Neural cell (in vitro differentiated cells): ENCODE measurements around the gene TMEM131. TPM values are rescaled to one million over a fixed set of nuclear protein-coding genes. Genes with fewer than 3 reads are reported as not detected.

ENCODE experiments used
- H2AFZ ChIP-seq: fragments of 200-600, 300-800 bp; sonication (generic), shearing (Covaris generic); 2 replicates; pipeline ENCODE4 v1.6.0; 2014; ENCODE audit warnings: low read depth, mild to moderate bottlenecking, antibody characterized with exemption, low read length, moderate library complexity
- H3F3A ChIP-seq: fragments of 200-600 bp; shearing (Covaris generic); 2 replicates; pipeline ENCODE4 v1.6.1; 2016; ENCODE audit warnings: mild to moderate bottlenecking, moderate library complexity, mixed read lengths, antibody characterized with exemption, low read length; ENCODE audit not compliant: insufficient read depth, poor library complexity, severe bottlenecking
- H3K27ac ChIP-seq: fragments of 200-600, 300-800 bp; sonication (generic), shearing (Covaris generic); 2 replicates; pipeline ENCODE4 v1.5.1; 2014; ENCODE audit warnings: mild to moderate bottlenecking, low read length, moderate library complexity
- H3K27me3 ChIP-seq: fragments of 300-800, 200-600 bp; sonication (generic), shearing (Covaris generic); 2 replicates; pipeline ENCODE4 v1.6.0; 2014; ENCODE audit warnings: mild to moderate bottlenecking, low read depth, low read length, moderate library complexity; ENCODE audit not compliant: insufficient read depth
- H3K36me3 ChIP-seq: fragments of 300-800, 200-600 bp; sonication (generic), shearing (Covaris generic); 2 replicates; pipeline ENCODE4 v1.5.1; 2014; ENCODE audit warnings: mild to moderate bottlenecking, antibody characterized with exemption, low read length, moderate library complexity; ENCODE audit not compliant: insufficient read depth
- H3K4me2 ChIP-seq: fragments of 300-800, 200-600 bp; sonication (generic), shearing (Covaris generic); 2 replicates; pipeline ENCODE4 v1.6.0; 2014; ENCODE audit warnings: mild to moderate bottlenecking, low read length
- H3K4me3 ChIP-seq: fragments of 300-800, 200-600 bp; sonication (generic), shearing (Covaris generic); 2 replicates; pipeline ENCODE4 v1.5.1; 2014; ENCODE audit warnings: mild to moderate bottlenecking, low read length, moderate library complexity
- H3K79me2 ChIP-seq: fragments of 200-600 bp; shearing (Covaris generic); replicated peaks from 2 replicates; pipeline ENCODE4 v1.6.0; 2014; ENCODE audit warnings: mild to moderate bottlenecking, low read length, moderate library complexity; ENCODE audit not compliant: insufficient read depth
- H3K9ac ChIP-seq: fragments of 300-800, 200-600 bp; sonication (generic), shearing (Covaris generic); 2 replicates; pipeline ENCODE4 v1.6.1; 2016; ENCODE audit warnings: mild to moderate bottlenecking, low read length, mixed read lengths
- H3K9me2 ChIP-seq: fragments of 200-600 bp; shearing (Covaris generic); 2 replicates; pipeline ENCODE4 v1.6.1; 2016; ENCODE audit warnings: mild to moderate bottlenecking, low read length, mixed read lengths; ENCODE audit not compliant: insufficient read depth
- H3K9me3 ChIP-seq: fragments of 200-600, 300-800 bp; sonication (generic), shearing (Covaris generic); 2 replicates; pipeline ENCODE4 v1.6.1; 2016; ENCODE audit warnings: mild to moderate bottlenecking, mixed run types, low read length, moderate library complexity, mixed read lengths
- H4K20me1 ChIP-seq: fragments of 200-600 bp; shearing (Covaris generic); 2 replicates; pipeline ENCODE4 v1.6.1; 2016; ENCODE audit warnings: mild to moderate bottlenecking, mixed run types; ENCODE audit not compliant: insufficient read depth
- CTCF ChIP-seq: fragments of 450-650 bp; IDR thresholded peaks from 2 replicates; pipeline ENCODE4 v1.5.1; 2014; ENCODE audit warnings: antibody characterized with exemption, mild to moderate bottlenecking, moderate library complexity; ENCODE audit not compliant: poor library complexity, severe bottlenecking
- EP300 ChIP-seq: fragments of 450-650 bp; conservative IDR thresholded peaks from 2 replicates; pipeline ENCODE4 v1.6.1; 2014; ENCODE audit warnings: antibody characterized with exemption, mild to moderate bottlenecking, moderate library complexity; ENCODE audit not compliant: poor library complexity, severe bottlenecking
- EZH2 ChIP-seq: fragments of 200-600, 300-800 bp; shearing (Covaris generic), sonication (generic); IDR thresholded peaks from 2 replicates; pipeline ENCODE4 v1.6.1; 2014; ENCODE audit warnings: antibody characterized with exemption, low read length, borderline replicate concordance, mild to moderate bottlenecking; ENCODE audit not compliant: insufficient read depth, poor library complexity, severe bottlenecking
- MXI1 ChIP-seq: fragments of 450-650 bp; conservative IDR thresholded peaks from 2 replicates; pipeline ENCODE4 v1.6.1; 2014; ENCODE audit warnings: antibody characterized with exemption, mild to moderate bottlenecking; ENCODE audit not compliant: poor library complexity, severe bottlenecking
- POLR2AphosphoS5 ChIP-seq: IDR thresholded peaks from 2 replicates; pipeline ENCODE4 v1.6.1; 2012
- RAD21 ChIP-seq: fragments of 450-650 bp; conservative IDR thresholded peaks from 2 replicates; pipeline ENCODE4 v1.6.1; 2014; ENCODE audit warnings: antibody characterized with exemption, mild to moderate bottlenecking, moderate library complexity
- SMC3 ChIP-seq: fragments of 450-650 bp; conservative IDR thresholded peaks from 2 replicates; pipeline ENCODE4 v1.6.1; 2014; ENCODE audit warnings: antibody characterized with exemption, mild to moderate bottlenecking, moderate library complexity; ENCODE audit not compliant: poor library complexity
- TAF1 ChIP-seq: IDR thresholded peaks from 2 replicates; pipeline ENCODE4 v1.6.1; 2012; ENCODE audit warnings: low read depth
- polyA plus RNA-seq: library from polyadenylated mRNA; depleted of rRNA; stranded (reverse); fragments of >200 nt; gene quantifications from 2 replicates; pipeline ENCODE4 v1.2.3, GENCODE V29; 2014
- TF ChIP-seq, protein P1 (sequence below): IDR thresholded peaks from 2 replicates; pipeline ENCODE4 v1.6.1; 2012; ENCODE audit warnings: borderline replicate concordance

Gene TMEM131
- polyA plus RNA-seq, 1 donor from 2014 or later, result 9.6 TPM

GRCh38 chr2:98043101-98043500 is 47.4 kb upstream of the TMEM131 start:
- Histone ChIP-seq H3K27ac (no peak overlapping the region), H3K4me3 (no peak overlapping the region), H3K36me3 (no peaks in the 10 kb centered on the region), H3K4me2 (no peak overlapping the region), H3K9ac (no peak overlapping the region), H3K27me3 (no peaks in the 10 kb centered on the region), H3K9me3 (no peaks in the 10 kb centered on the region), H4K20me1 (no peaks in the 10 kb centered on the region), H2AFZ (no peak overlapping the region), H3F3A (no peaks in the 10 kb centered on the region), H3K79me2 (no peaks in the 10 kb centered on the region), H3K9me2 (no peaks in the 10 kb centered on the region)
- TF ChIP-seq, protein P1, sequence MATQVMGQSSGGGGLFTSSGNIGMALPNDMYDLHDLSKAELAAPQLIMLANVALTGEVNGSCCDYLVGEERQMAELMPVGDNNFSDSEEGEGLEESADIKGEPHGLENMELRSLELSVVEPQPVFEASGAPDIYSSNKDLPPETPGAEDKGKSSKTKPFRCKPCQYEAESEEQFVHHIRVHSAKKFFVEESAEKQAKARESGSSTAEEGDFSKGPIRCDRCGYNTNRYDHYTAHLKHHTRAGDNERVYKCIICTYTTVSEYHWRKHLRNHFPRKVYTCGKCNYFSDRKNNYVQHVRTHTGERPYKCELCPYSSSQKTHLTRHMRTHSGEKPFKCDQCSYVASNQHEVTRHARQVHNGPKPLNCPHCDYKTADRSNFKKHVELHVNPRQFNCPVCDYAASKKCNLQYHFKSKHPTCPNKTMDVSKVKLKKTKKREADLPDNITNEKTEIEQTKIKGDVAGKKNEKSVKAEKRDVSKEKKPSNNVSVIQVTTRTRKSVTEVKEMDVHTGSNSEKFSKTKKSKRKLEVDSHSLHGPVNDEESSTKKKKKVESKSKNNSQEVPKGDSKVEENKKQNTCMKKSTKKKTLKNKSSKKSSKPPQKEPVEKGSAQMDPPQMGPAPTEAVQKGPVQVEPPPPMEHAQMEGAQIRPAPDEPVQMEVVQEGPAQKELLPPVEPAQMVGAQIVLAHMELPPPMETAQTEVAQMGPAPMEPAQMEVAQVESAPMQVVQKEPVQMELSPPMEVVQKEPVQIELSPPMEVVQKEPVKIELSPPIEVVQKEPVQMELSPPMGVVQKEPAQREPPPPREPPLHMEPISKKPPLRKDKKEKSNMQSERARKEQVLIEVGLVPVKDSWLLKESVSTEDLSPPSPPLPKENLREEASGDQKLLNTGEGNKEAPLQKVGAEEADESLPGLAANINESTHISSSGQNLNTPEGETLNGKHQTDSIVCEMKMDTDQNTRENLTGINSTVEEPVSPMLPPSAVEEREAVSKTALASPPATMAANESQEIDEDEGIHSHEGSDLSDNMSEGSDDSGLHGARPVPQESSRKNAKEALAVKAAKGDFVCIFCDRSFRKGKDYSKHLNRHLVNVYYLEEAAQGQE, result no peak
- no peak for TF ChIP-seq POLR2AphosphoS5
- no peak for TF ChIP-seq TAF1
- no peak for TF ChIP-seq EP300
- no peak for TF ChIP-seq SMC3
- no peak for TF ChIP-seq CTCF
- no peak for TF ChIP-seq RAD21
- no peak for TF ChIP-seq EZH2
- no peak for TF ChIP-seq MXI1

- Histone ChIP-seq H3K79me2 (no peaks in the 10 kb centered on the region), H3K27me3 (no peaks in the 10 kb centered on the region), H2AFZ (no peak overlapping the region), H3K9ac (no peak overlapping the region), H3K9me2 (no peaks in the 10 kb centered on the region), H3K36me3 (no peaks in the 10 kb centered on the region), H3K4me2 (no peak overlapping the region), H3F3A (no peaks in the 10 kb centered on the region), H3K4me3 (no peak overlapping the region), H3K27ac (no peak overlapping the region), H4K20me1 (no peaks in the 10 kb centered on the region), H3K9me3 (no peaks in the 10 kb centered on the region)
- TF ChIP-seq POLR2AphosphoS5 (no peak), CTCF (no peak), SMC3 (no peak), MXI1 (no peak), TAF1 (no peak), RAD21 (no peak), EP300 (no peak), EZH2 (no peak)
- TF ChIP-seq, protein P1, result no peak
Measured at GRCh38 chr2:98040331-98040939, 44.7 kb upstream of the TMEM131 start.
